GM19023 (cell line): ENCODE results near the gene CPM.

Experiments used
- ATAC-seq: cut with Tn5 transposase; IDR thresholded peaks from one replicate; pipeline ENCODE4 v1.9.1; 2021; ENCODE audit warnings: mild to moderate bottlenecking, moderate library complexity; ENCODE audit not compliant: unreplicated experiment

Gene CPM

DNA sequence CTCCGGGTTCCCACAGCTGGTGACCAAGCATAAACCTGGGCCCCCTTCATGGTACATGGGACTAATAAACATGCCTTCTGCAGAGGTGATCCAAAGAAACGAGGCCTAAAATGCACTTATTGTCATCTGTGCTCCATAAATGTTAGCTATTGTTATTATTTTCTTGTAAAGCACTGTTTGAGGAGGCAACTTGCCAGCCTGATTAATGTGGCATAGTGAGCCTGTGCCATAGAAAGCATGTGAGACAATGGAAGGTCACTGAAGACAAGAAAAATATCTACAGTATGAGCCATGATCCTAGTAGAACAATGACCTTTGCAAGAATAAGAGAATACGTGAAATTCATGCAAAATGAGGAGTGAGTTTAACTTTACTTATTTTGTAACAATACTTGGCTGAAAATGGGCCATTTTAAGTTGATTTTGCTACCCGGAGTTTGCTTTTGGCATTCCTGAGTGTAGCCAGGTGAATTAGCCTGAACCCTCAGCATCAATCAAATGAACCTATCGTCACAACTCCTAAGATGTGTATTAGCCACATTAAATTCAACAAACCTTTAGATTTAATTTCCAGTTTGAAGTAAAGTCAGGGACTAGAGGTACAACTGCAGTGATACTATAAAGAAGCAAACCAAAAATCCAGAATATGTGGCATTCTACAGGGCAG, 52.2 kb downstream of the CPM start:
- no peak for ATAC-seq

DNA sequence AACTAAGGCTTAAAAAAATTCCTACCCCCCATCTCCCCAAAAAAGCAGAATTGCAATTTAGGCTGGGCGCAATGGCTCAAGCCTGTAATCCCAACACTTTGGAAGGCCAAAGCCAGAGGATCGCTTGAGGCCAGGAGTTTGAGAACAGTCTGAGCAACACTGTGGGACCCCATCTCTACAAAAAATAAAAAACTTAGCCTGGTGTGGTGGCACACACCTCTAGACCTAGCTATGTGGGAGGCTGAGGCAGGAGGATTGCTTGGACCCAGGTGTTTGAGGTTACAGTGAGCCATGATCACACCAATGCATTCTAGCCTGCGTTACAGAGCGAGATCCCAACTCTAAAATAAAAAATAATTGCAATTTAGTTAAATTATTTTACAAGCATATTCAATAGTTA, 54.1 kb downstream of the CPM start:
- no peak for ATAC-seq

DNA sequence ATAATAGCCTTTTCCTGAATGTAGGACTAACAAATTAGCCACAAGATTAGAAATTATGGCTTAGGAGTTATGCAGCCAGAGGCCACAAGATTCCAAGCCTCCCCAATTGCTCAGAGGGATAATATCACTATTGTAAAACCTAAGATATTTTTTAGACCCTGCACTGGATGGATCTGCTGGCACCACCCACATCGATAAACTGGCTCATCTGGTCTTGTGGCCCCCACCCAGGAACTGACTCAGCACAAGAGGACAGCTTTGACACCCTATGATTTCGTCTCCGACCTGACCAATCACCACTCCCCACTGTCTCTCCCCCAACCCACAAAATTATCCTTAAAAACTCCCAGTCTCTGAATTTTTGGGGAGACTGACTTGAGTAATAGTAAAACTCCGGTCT, 54.7 kb downstream of the CPM start:
- no peak for ATAC-seq

DNA sequence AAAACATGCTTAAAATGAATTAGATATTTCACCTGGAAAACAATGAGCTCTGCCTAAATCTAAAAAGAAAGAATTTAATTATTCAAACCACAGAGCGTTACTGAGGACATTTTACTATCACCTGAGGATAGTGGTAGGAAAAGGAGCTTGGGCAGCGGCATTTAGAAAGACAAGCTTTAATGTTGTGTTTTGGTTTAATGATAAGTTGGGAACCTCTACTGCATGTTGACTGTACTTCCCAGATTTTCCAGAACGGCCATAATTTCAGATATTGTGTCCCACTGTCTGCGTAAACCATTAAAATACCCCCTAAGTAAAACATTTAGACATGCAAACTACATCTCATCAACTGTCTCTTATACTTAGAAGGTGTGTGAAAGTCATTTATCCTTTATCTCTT, 55.4 kb downstream of the CPM start:
- no peak for ATAC-seq

DNA sequence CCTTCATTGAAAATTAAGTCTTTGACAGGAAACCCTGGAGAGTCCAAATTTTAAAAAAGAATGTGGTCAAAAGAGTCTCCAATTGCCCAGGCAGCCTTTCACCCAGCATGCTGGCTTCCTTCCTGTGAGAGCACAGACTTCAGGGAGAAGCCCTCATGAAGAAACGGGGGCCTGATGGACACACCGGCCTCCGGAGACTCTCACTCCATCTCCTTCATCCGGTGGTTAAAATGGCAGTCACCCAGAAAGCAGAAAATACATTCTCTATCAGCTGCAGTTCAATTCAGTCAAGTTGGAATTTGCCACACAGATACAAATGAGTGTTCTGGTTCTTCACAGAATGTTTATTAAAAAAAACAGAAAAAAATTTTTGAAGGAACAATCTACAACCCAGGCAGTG, 56.5 kb downstream of the CPM start:
- ATAC-seq, result no peak

DNA sequence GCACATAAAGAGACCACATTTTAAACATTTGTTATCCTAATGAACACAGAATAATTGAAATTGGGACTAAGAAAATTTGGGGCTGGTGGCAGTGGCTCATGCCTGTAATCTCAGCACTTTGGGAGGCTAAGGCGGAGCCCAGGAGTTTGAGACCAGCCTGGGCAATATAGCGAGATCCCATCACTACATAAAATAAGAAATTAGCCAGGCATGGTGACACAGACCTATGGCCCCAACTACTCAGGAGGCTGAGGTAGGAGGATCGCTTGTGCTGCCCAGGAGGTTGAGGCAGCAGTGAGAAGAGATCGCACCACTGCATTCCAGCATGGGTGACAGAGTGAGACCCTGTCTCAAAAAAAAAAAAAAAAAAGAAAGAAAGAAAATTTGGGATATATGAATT, 59.7 kb downstream of the CPM start:
- no peak for ATAC-seq

DNA sequence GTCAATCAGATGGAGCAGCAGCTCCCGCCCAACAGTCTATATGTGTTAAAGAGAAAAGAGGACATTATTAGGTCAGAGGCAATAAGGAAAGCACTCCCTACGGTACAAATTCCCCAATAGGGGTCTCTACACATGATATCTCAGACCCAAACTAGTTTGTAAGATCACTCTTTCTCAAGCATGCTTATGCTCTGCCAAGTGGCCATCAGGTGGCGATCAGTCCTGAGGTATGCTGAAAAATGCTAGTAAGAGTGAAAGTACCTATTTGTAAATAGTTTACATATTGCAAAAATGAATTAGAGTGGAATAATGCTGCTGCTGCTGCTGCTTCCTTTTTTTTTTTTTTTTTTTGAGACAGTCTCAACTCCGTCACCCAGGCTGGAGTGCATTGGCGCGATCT, 61.0 kb downstream of the CPM start:
- no peak for ATAC-seq

DNA sequence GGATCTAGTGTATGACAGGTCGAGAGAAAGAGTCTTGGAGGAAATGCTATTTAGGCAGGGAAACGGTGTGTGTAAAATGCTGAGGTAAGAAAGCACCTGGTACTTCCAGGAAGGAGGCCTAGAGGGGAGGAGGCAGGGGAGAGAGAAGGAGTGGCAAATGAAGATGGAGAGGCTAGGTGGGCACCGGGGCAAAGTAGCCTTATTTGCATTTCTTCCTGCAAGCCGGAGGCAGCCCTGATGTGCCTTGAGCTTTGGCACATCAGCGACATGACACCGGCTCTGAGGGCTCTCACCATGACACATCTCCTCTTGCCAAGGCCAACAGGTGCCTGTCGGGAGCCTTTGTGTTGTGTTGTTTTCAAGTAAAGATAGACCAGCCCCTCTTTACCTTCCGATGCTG, 61.6 kb downstream of the CPM start:
- no peak for ATAC-seq

DNA sequence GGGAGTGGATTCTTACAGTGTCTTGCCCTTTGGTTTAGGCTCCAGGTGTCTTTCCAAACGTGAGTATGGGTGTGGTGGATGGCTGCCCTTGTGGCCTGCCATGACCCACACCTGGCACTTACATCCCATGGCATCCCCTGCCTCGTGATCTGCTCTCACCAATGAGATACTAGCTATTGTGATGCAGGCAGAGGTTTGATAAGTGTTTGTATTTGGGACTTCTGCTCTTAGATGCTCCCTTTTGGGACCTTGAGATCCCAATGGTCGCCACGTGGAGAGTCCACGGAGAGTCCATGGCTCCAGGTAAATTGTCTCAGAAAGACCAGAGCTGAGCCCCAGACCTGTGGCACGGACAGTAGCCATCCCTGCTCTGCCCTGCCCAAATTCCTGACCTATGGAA, 62.5 kb downstream of the CPM start:
- ATAC-seq, result no peak

DNA sequence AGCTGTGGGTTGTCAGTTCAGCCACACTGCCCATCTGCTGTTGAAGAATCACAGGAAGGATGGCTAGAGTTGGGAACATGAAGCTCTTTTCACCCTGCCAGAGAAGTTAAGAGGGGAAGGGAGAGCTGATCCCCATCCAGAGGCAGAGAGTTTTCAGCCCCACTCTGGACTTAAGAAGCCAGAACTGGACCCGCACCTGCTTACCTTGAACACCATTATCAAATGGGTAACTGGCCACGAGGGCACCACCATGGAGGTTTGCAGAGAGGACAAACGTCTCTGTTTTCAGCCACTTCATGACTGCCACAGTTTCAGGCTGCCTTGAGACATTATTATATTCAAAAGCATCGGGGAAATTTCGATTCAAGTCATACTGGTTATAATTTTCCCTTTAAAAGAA, 63.0 kb downstream of the CPM start:
- ATAC-seq, result no peak

DNA sequence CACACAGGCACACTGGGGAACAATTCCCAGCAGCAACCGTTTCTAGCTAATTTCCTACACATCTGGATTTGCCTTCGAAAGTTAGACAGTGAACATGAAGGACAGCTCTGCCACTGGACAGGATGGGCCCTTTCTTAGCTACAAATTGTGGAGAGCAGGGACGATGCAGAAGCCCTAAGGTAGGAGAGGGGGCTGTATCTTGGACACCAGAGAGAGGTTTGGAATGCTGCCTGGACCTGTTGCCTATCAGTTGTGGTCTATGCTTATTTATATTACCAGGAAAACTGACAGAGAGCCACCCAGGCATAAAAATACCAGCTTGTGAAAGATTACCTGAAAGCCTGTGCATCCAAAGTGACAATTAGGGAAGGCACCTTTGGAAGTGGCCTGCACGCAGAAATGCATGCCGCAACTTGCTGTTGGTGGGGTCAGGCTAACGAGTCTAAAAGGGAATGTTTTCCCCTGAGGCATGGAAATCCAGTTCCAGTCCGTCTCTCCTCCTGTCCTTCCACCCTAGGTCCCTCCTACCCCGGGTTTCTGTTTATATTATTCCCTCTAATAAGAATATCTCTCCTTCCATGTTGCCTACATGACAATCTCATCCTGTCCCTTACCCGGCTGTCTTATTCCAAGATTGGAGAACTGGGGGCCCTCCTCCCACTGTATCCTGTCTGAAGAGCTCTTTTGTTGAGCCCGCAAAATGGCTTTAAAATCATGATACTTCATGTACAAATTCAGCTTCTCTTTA, 64.8 kb downstream of the CPM start:
- no peak for ATAC-seq

DNA sequence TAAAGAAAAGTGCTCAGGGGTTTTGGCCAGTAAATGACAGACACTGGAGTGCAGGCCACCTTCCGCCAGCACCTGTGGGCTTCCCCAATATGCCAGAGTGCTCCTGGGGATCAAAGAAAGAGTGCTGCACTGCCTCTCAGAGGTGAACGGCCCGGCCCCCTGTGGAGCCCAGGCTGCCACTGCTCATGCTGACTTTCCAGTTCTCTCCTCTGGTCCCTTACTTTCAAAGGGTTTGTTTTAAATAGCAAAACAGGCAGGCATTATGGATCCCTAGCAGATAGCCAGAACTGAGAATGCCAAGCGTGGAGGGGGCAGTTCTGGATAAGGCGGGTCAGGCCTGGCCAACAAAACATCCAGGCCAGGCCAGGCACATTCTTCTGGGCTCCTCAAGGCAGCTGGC, 65.4 kb downstream of the CPM start:
- ATAC-seq, result no peak

DNA sequence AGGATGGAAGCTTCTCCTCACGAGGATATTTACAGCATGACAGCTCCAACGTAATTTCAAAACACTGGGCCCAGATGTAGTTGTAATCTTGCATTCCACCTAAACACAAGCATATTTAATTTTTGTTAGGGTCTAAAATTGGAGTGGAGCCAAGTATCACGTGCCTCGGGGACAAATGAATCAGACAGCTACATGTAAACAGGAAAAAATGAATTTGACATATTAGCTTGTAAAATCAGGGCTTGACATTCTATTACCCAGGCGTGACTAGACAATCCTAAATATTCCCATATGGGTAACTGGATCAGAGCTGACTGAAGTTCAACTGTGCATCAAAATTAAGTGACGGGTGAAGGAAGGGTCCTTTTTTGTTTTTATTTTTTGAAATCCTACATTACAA, 66.0 kb downstream of the CPM start:
- no peak for ATAC-seq

DNA sequence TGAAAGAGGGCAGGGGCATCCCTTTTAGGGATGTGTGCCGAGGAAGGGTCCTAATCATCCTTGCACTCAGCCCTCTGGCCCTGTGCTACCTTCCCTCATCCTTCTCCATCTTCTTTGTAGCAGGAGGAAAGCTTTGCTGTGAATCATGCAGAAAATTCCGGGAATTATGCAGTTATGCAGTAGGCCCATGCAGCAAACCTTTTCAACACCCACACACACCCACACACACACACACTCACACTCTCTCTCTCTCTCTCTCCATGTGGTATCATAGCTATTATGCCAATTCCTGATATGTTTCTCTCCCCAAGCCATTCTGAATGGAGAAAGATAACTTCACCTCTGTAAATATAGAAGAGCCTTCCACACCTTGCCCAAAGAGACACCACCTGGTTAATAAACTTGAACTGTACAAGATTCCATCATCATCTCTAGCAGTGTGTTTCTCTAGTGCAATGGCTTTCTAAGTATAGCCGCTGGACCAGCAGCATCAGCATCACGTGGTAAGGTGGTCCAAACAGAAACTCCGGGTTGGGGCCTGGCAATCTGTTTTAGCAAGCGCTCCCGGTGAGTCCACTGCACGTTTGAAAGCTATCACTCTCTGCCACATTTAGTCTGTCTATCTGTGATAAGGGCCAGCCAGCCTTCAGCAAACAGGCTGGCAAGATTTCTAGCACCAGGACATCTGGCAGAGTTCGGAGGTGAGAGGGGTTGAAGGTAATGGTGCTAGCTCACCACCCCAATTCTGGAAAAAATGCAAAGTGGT, 67.4 kb downstream of the CPM start:
- ATAC-seq, result no peak

DNA sequence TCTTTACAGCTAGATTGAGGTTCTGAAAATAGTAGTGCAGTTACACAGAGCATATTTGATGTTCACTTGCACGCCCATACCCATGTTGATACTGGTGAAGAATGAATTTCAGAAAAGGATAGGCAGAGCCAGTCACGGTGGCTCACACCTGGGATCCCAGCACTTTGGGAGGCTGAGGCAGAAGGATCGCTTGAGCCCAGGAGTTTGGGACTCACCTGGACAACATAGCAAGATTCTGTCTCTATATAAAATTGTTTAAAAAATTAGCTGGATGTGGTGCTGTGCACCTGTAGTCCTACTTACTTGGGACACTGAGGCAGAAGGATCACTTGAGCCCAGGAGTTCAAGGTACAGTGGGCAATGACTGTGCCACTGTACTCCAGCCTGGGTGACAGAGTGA, 68.4 kb downstream of the CPM start:
- no peak for ATAC-seq

DNA sequence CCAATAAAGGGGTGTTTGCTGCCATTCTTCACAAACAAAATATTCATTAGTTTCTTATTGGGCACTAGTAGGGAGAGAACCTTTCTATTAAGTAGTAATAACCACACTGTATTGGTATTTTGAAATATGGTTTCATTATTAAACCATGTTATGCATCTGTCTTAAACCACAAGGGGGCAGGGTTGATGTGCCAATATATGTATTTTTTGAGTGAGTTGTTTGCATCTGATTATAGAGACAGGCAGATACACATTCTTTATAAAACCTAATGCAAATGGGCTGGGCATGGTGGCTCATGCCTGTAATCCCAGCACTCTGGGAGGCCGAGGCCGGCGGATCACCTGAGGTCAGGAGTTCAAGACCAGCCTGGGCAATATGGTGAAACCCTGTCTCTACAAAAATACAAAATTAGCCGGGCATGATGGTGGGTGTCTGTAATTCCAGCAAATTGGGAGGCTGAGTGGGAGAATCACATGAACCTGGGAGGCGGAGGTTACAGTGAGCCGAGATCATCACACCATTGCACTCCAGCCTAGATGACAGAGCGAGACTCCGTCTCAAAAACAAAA, 69.0 kb downstream of the CPM start:
- ATAC-seq, result peak; percentile 58

DNA sequence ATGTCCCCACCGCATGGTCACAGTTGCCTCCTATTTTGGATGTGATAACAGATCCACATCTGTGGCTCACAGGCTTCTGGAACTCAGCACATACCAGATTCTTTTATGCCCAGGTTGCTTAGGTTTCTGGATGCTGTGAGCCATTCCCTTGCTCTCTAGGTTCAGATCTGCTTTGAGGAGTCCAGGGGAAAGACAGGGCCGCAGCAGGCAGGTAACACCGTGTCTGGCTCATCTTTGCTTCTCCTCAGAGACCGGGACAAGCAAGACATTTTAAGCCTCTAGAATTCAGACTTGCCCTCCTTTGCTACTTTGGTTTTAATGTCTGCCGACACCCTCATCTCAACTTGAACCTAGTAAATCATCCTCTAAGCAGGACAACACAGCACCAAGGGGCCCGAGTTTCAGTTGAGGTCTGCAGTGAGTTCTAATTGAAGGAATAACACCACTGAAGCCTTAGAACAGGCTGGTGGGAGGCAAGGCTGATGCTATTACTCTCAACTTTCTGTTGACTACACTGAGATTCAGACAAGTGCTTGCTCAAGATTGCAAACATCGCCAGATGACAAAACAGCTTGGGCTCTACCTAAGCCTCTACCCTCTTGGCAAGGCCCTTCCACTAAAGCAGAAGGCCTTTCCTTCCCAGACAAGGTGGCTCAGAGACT, 69.7 kb downstream of the CPM start:
- no peak for ATAC-seq

DNA sequence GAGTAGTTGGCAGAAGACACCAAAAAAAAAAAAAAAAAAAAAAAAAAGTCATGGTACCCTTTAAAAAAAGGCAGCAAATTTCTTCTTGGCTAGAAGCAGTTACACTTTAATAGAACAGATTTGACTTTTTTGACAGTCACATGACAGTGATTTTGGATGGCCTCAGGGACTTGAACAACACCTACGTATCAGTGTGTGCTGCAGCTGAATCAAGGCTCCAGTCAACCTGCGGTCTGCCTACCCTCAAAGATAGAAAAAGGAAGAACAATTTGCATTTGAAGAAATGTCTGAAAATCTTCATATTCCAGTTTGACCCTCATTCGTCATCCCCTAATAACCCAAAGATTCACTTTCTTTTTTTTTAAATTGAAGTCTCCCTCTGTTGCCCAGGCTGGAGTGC, 71.1 kb downstream of the CPM start:
- ATAC-seq, result no peak

DNA sequence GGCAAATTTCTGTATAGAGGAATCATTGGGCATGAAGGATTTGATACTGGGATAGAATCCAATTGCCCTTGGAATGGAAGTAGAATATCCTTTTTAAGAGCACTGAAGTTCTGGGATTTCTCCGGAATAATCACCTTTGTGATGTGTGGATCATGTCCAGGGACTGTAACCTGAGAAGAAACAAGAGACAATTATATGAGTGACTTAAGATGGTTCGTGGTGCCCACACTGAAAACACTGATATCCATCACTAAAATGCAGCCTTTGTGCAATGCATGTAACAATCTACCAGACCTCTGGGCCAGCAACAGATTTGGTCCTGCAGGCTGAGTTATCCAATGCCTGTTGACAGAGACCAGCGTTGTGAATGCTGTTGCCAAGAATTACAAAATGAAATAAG, 76.5 kb downstream of the CPM start:
- no peak for ATAC-seq

DNA sequence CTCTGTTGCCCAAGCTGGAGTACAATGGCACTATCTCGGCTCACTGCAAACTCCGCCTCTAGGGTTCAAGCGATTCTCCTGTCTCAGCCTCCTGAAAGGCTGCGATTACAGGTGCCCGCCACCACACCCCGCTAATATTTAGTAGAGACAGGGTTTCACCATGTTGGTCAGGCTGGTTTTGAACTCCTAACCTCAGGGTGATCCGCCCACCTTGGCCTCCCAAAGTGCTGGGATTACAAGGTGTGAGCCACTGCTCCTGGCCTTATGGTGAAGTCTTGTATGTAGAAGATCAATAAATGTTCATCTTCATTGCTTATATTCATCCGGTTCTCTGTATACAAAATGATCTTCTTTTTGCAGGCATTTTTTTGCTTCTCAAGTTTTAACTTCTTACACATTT, 77.2 kb downstream of the CPM start:
- ATAC-seq, result no peak

DNA sequence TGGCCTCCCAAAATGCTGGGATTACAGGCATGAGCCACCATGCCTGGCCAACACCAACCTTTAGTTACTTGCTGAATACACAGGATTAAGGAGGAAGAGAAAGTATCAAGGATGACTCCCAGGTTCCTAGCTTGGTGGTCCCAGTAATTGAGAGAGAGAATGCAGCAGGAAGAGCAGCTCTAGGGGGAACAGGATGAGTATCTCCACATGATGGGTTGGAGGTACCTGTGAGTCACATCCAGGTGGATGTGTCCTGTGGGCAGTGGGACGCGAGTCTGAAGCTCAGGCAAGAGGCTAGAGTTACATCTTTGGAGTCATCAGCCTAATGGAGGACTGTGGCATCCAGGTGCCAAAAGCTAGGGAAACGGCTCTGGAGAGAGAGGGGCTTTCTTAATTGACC, 77.9 kb downstream of the CPM start:
- ATAC-seq, result no peak
